Neural cell (in vitro differentiated cells): Measurements from ENCODE around the gene ATP5ME.
"Not testable (repeated sequence)": the region's sequence is repeated elsewhere in the genome, so short reads cannot be mapped to it uniquely, and the experiment has no call there.

Source experiments
- CTCF ChIP-seq: fragments of 450-650 bp; IDR thresholded peaks from 2 replicates; pipeline ENCODE4 v1.5.1; 2014; ENCODE audit warnings: antibody characterized with exemption, mild to moderate bottlenecking, moderate library complexity; ENCODE audit not compliant: poor library complexity, severe bottlenecking
- POLR2AphosphoS5 ChIP-seq: IDR thresholded peaks from 2 replicates; pipeline ENCODE4 v1.6.1; 2012

GRCh38 chr4:635066-635835 is 38.8 kb downstream of the ATP5ME start:
- TF ChIP-seq CTCF, POLR2AphosphoS5: not testable (repeated sequence)
